Ascending aorta (tissue), 2 donors: ENCODE measurements around the gene GORASP2. TPM values are rescaled to one million over a fixed set of nuclear protein-coding genes. Genes with fewer than 3 reads are reported as not detected.

Experiments used
- DNase-seq, 2 donors: peaks; one replicate each; pipeline ENCODE4 v3.0.0-alpha.2; 2019; ENCODE audit warnings: low spot score in 2 of 2
- H3K27ac ChIP-seq, 2 donors: fragments of 200-600 bp; sonication (generic); one replicate each; pipeline ENCODE4 v1.5.1; 2016 to 2017; ENCODE audit warnings: mild to moderate bottlenecking in 1 of 2
- H3K27me3 ChIP-seq: fragments of 200-600 bp; sonication (generic); one replicate; pipeline ENCODE4 v1.5.1; 2017
- H3K36me3 ChIP-seq, 2 donors: fragments of 200-600 bp; sonication (generic); one replicate each; pipeline ENCODE4 v1.5.1; 2016
- H3K4me1 ChIP-seq, 2 donors: fragments of 200-600 bp; sonication (generic); one replicate each; pipeline ENCODE4 v1.5.1; 2016 to 2017; ENCODE audit warnings: mild to moderate bottlenecking in 1 of 2
- H3K4me3 ChIP-seq, 2 donors: fragments of 200-600 bp; sonication (generic); one replicate each; pipeline ENCODE4 v1.5.1; 2016 to 2017; ENCODE audit warnings: mild to moderate bottlenecking in 1 of 2
- H3K9me3 ChIP-seq, 2 donors: fragments of 200-600 bp; sonication (generic); one replicate each; pipeline ENCODE4 v1.5.1; 2016
- CTCF ChIP-seq, 3 experiments: fragments of 200-600 bp in 2 of 3; fragments of 450-650 bp in 1 of 3; sonication (generic) in 2 of 3; IDR thresholded peaks; one replicate each; pipeline ENCODE4 v1.5.1; 2016 to 2019; ENCODE audit warnings: antibody characterized with exemption in 3 of 3, mild to moderate bottlenecking in 1 of 3, moderate library complexity in 1 of 3
- intact Hi-C: fragments of 100-400 bp; cut with DNase I; formaldehyde crosslinking; loops from one replicate; pipeline ENCODE4 v1.15.1; 2023
- total RNA-seq: library from RNA; depleted of rRNA; stranded (reverse); fragments of >200 nt; gene quantifications from one replicate; pipeline ENCODE4 v1.1.0, GENCODE V29; 2016

The GORASP2 gene
- 21.5 TPM for total RNA-seq

- intact Hi-C loops, result loop anchor here (1.0 to 10.0 kb wide), 9 partner anchors 44 to 1626 kb away; partner anchors contain the start of genes CYBRD1, DCAF17, DYNC1I2 and ERICH2
Observed at GRCh38 chr2:170928824-170929685, at the start of gene GORASP2. GORASP2 (plus strand) TSS chr2:170929253; CDS start chr2:170929341, 88 bp downstream.

GRCh38 chr2:170881840-170882239 lies 47.2 kb upstream of the GORASP2 start:
- no peaks in the 10 kb centered on the region for H3K36me3 ChIP-seq
- H3K27ac ChIP-seq, result no peak overlapping the region

More at GRCh38 chr2:170928824-170929685, at the start of gene GORASP2:
- peak; percentile 90 to 96 (median 95) for TF ChIP-seq CTCF (IDR thresholded peaks at IDR 0.05)
- Histone ChIP-seq H3K36me3 (no peaks in the 10 kb centered on the region), H3K4me1 (peaks cover 3 to 21% of the 10 kb centered on the region in 2 donors), H3K4me3 (peak within 1 kb of the TSS; percentile 91 to 100), H3K27ac (peak within 1 kb of the TSS; percentile 96 to 100), H3K9me3 (no peaks in the 10 kb centered on the region), H3K27me3 (no peaks in the 10 kb centered on the region)
- peak; percentile 96 to 100 for DNase-seq

GRCh38 chr2:170882758-170883157 lies 46.3 kb upstream of the GORASP2 start:
- Histone ChIP-seq H3K36me3 (no peaks in the 10 kb centered on the region), H3K4me1 (no peaks in the 10 kb centered on the region), H3K27ac (no peak overlapping the region), H3K9me3 (no peaks in the 10 kb centered on the region), H3K27me3 (no peaks in the 10 kb centered on the region), H3K4me3 (no peak overlapping the region)
- intact Hi-C loops, result no loop called here
- no peak for TF ChIP-seq CTCF (IDR thresholded peaks at IDR 0.05)
- DNase-seq, result no peak

More at GRCh38 chr2:170881840-170882239, 47.2 kb upstream of the GORASP2 start:
- H3K4me3 ChIP-seq, result no peak overlapping the region
- DNase-seq, result no peak
- H3K27me3 ChIP-seq, result no peaks in the 10 kb centered on the region
- no peak for TF ChIP-seq CTCF (IDR thresholded peaks at IDR 0.05)
- intact Hi-C loops, result no loop called here
- no peaks in the 10 kb centered on the region for H3K4me1 ChIP-seq
- H3K9me3 ChIP-seq, result no peaks in the 10 kb centered on the region

- H3K4me1 ChIP-seq, result no peaks in the 10 kb centered on the region
Observed at GRCh38 chr2:170883683-170884082, 45.4 kb upstream of the GORASP2 start.

GRCh38 chr2:170885130-170885791 lies 43.8 kb upstream of the GORASP2 start:
- H3K9me3 ChIP-seq, result no peaks in the 10 kb centered on the region
- no peak for TF ChIP-seq CTCF (IDR thresholded peaks at IDR 0.05)
- H3K4me1 ChIP-seq, result no peaks in the 10 kb centered on the region
- no peaks in the 10 kb centered on the region for H3K27me3 ChIP-seq
- intact Hi-C loops, result no loop called here
- H3K4me3 ChIP-seq, result no peak overlapping the region
- DNase-seq, result no peak
- H3K36me3 ChIP-seq, result no peaks in the 10 kb centered on the region
- no peak overlapping the region for H3K27ac ChIP-seq

More at GRCh38 chr2:170883683-170884082, 45.4 kb upstream of the GORASP2 start:
- H3K27me3 ChIP-seq, result no peaks in the 10 kb centered on the region
- no peak for DNase-seq
- H3K4me3 ChIP-seq, result no peak overlapping the region
- no peak overlapping the region for H3K27ac ChIP-seq
- TF ChIP-seq CTCF (IDR thresholded peaks at IDR 0.05), result no peak
- no peaks in the 10 kb centered on the region for H3K36me3 ChIP-seq
- intact Hi-C loops, result no loop called here
- H3K9me3 ChIP-seq, result no peaks in the 10 kb centered on the region
